Endothelial cell (in vitro differentiated cells): Measurements from ENCODE around the gene RFT1. TPM values are rescaled to one million over a fixed set of nuclear protein-coding genes. Genes with fewer than 3 reads are reported as not detected.

Source experiments
- DNase-seq: peaks from one replicate; pipeline ENCODE4 v3.0.0; 2021; ENCODE audit warnings: low spot score
- H3K27ac Mint-ChIP-seq: one replicate; pipeline ENCODE4 v1.8.0; 2021; ENCODE audit warnings: mixed read lengths, inconsistent platforms; ENCODE audit not compliant: unreplicated experiment
- H3K27me3 Mint-ChIP-seq: one replicate; pipeline ENCODE4 v1.8.0; 2021; ENCODE audit warnings: mild to moderate bottlenecking, moderate library complexity, mixed read lengths, inconsistent platforms; ENCODE audit not compliant: unreplicated experiment
- H3K36me3 Mint-ChIP-seq: one replicate; pipeline ENCODE4 v1.8.0; 2021; ENCODE audit warnings: mild to moderate bottlenecking, low read depth, mixed read lengths, inconsistent platforms; ENCODE audit not compliant: unreplicated experiment
- H3K4me1 Mint-ChIP-seq: one replicate; pipeline ENCODE4 v1.8.0; 2021; ENCODE audit warnings: mild to moderate bottlenecking, mixed read lengths, inconsistent platforms; ENCODE audit not compliant: unreplicated experiment
- H3K4me3 Mint-ChIP-seq: one replicate; pipeline ENCODE4 v1.8.0; 2021; ENCODE audit warnings: mild to moderate bottlenecking, mixed read lengths, inconsistent platforms; ENCODE audit not compliant: unreplicated experiment
- H3K9me3 Mint-ChIP-seq: one replicate; pipeline ENCODE4 v1.8.0; 2021; ENCODE audit warnings: mixed read lengths, inconsistent platforms; ENCODE audit not compliant: unreplicated experiment
- CTCF ChIP-seq: fragments of 200-600 bp; sonication (generic); IDR thresholded peaks from one replicate; pipeline ENCODE4 v1.5.0; 2021; ENCODE audit warnings: antibody characterized with exemption; ENCODE audit not compliant: unreplicated experiment
- total RNA-seq: library from RNA; stranded (reverse); fragmentation: NEBNext Ultra II Directional; extraction: Animal tissue kit (Norgen Biotek cat#: 25700); gene quantifications from one replicate; pipeline ENCODE4 v1.2.1, GENCODE V29; 2021; ENCODE audit not compliant: unreplicated experiment

Gene RFT1
- total RNA-seq, 1 donor from 2014 or later = 21.1 TPM

DNA sequence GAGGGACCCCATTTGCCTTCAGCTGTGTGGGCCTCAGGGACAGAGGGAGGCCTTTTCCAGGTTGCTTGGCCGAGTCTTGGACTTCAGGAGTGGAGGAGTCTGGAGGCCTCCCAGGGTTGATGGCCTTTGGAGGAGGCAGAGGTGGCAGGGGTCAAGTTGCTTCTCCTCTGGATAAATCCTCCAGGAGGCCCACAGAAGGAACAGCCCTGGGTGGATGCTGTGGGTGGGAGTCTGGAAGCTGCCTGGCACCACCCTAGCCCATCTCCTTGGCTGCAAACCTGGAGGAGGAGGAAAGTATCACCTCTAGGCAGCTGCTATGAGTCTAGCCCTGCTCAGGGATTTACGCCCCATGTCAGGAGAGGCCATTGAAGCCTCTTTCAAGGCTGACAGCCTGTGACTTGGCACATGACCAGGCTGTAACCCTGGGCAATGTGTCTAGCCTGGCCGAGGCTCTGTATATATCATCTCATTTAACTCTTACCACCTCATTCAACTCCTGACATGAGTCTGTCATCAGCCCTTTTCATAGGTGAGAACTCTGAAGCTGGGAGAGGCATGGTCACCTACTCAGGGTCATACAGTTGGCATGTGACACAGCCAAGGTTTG lies 27.8 kb upstream of the RFT1 start:
- no peak for DNase-seq
- TF ChIP-seq CTCF = no peak
- no peak overlapping the region for H3K4me3 Mint-ChIP-seq
- peak overlapping the region; percentile 24 for H3K27ac Mint-ChIP-seq
- peaks cover 4% of the 10 kb centered on the region for H3K36me3 Mint-ChIP-seq
- no peaks in the 10 kb centered on the region for H3K9me3 Mint-ChIP-seq
- peaks cover 22% of the 10 kb centered on the region for H3K4me1 Mint-ChIP-seq
- peaks cover 14% of the 10 kb centered on the region for H3K27me3 Mint-ChIP-seq

DNA sequence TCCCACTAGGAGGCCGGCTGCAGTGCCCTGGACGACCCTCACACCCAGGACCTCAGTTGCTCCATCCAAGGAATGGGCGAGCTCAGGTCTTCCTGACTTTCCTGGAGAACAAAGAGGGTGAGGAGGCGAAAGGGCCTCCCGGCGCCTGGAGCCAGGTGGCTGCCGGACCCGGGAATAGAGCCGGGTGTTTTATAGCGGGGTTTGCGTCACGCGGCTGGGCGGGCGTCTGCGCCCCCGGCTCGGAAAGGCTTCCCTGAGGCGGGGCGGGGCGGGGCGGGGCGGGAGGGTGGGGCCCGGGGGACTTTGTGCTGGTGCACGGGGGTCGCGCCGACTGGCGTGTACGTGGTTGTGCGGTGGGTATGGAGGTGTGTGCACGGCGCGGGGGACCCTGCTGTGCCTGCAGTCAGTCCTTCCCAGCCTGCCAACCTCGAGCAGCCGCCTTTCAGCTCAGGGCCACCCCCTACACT lies 26.2 kb upstream of the RFT1 start:
- no peaks in the 10 kb centered on the region for H3K9me3 Mint-ChIP-seq
- H3K4me1 Mint-ChIP-seq = peaks cover 13% of the 10 kb centered on the region
- TF ChIP-seq CTCF = no peak
- no peak overlapping the region for H3K27ac Mint-ChIP-seq
- peaks cover 4% of the 10 kb centered on the region for H3K36me3 Mint-ChIP-seq
- peaks cover 10% of the 10 kb centered on the region for H3K27me3 Mint-ChIP-seq
- no peak for DNase-seq
- H3K4me3 Mint-ChIP-seq = no peak overlapping the region

DNA sequence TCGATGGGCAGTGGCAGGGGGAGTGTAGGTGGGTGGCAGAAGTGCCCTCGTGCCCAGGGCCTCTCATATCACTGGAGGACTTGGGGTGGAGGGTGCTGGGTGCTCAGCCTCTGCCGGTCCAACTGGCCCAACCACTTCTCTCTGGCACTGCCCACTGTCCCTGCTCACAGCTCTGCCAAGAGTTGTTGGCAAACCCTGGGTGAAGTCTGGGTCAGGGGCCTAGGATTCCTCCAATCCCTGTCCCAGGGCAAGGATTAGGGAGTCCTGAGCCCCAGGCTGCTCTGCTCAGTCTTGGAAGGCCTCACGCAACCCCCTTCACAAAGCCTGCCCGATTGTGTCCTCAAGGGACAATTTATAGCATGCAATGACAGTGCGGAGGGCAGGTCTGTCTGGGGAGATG lies 25.5 kb upstream of the RFT1 start:
- DNase-seq = no peak
- H3K4me1 Mint-ChIP-seq = peaks cover 13% of the 10 kb centered on the region
- no peak for TF ChIP-seq CTCF
- no peak overlapping the region for H3K4me3 Mint-ChIP-seq
- H3K9me3 Mint-ChIP-seq = no peaks in the 10 kb centered on the region
- H3K27me3 Mint-ChIP-seq = peaks cover 10% of the 10 kb centered on the region
- peaks cover 6% of the 10 kb centered on the region for H3K36me3 Mint-ChIP-seq
- H3K27ac Mint-ChIP-seq = no peak overlapping the region

DNA sequence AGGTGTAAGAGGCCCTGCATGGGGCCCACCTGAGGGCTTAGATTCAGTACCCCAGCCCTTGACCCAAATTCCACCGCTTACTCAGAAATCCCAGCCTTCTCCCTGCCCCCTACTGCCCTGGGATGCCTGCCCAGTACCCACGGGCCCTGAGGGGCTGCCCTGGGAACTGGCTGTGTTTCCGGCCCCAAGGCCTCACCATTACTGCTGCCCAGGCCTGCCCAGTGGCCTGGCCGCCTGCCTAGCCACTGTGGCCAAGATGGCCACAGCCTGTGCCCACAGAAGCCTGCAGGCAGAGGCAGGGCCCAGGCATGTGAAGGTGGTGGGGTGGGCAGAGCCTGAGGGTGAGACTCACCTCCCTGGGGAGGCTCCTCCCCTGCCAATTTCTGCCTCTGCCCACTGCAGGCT lies 24.6 kb upstream of the RFT1 start:
- TF ChIP-seq CTCF = no peak
- DNase-seq = no peak
- Mint-ChIP-seq H3K36me3 (peaks cover 3% of the 10 kb centered on the region), H3K27me3 (peaks cover 7% of the 10 kb centered on the region), H3K27ac (no peak overlapping the region), H3K9me3 (no peaks in the 10 kb centered on the region), H3K4me1 (peaks cover 11% of the 10 kb centered on the region), H3K4me3 (no peak overlapping the region)

GRCh38 chr3:53153980-53154379 lies 23.7 kb upstream of the RFT1 start:
- TF ChIP-seq CTCF = no peak
- Mint-ChIP-seq H3K36me3 (peaks cover 3% of the 10 kb centered on the region), H3K4me3 (no peak overlapping the region), H3K27ac (no peak overlapping the region), H3K27me3 (peaks cover 6% of the 10 kb centered on the region), H3K4me1 (peaks cover 7% of the 10 kb centered on the region), H3K9me3 (no peaks in the 10 kb centered on the region)
- DNase-seq = no peak
